Measurements from ENCODE around the gene JPH2.

Gene JPH2

GRCh38 chr20:44065401-44066340 is 121.3 kb downstream of the JPH2 start:
- no peak overlapping the region for H3K27ac ChIP-seq
- no peak for DNase-seq
- intact Hi-C loops (cut with DNase I; ENCODE audit: low total_unique reads) = no loop called here
- no peaks in the 10 kb centered on the region for H3K4me1 ChIP-seq
- no peak overlapping the region for H3K4me3 ChIP-seq
- no peaks in the 10 kb centered on the region for H3K36me3 ChIP-seq
- TF ChIP-seq CTCF (IDR thresholded peaks at IDR 0.05) = no peak
- no peaks in the 10 kb centered on the region for H3K9me3 ChIP-seq
- H3K27me3 ChIP-seq = peaks cover 0 to 8% of the 10 kb centered on the region in 2 donors

- no peaks in the 10 kb centered on the region for H3K36me3 ChIP-seq
- DNase-seq = no peak
- no peak for TF ChIP-seq CTCF (IDR thresholded peaks at IDR 0.05)
- peaks cover 0 to 5% of the 10 kb centered on the region in 2 donors for H3K27me3 ChIP-seq
- H3K4me1 ChIP-seq = no peaks in the 10 kb centered on the region
- H3K27ac ChIP-seq = no peak overlapping the region
- H3K9me3 ChIP-seq = no peaks in the 10 kb centered on the region
- H3K4me3 ChIP-seq = no peak overlapping the region
- intact Hi-C loops (cut with DNase I; ENCODE audit: low total_unique reads) = no loop called here
Measured at GRCh38 chr20:44064501-44065400, 122.2 kb downstream of the JPH2 start.

All from tibial artery (tissue), 4 donors.